ENCODE data around the gene MLXIPL.

DNA sequence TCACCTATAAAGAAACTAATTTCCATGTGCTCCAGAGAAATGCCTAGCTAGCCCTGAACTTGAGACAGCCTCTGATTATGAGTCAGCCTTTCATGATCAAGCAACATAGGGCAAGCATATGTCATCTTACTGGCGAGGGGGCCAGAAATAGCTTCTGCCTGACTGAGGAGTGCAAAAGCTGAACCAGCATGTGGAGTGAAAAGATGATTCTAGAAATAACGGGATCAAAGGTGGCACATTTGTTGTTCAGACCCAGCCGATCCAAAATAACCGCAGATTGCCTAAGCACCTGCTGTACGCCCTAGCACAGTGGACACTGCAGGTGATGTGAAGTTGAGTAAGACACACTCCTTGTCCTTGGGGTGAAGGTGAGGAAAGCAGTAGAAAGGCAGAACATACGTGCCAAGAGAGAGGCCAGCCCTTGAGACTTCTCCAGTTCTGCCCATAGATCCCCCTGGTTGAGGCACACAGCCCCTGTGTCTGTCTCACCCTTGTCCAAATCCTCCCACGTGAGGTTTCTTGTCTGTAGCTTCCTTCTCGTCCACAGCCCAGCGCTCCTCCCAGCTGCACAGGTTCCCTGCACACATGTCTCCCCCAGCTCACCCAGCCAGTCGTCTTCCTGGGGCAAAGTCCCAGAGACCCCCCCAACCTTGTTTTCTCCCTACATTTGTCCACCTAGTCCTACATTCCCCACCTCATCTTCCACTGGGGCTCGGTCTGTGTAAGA, 64.0 kb downstream of the MLXIPL start:
- TF ChIP-seq, protein P1, sequence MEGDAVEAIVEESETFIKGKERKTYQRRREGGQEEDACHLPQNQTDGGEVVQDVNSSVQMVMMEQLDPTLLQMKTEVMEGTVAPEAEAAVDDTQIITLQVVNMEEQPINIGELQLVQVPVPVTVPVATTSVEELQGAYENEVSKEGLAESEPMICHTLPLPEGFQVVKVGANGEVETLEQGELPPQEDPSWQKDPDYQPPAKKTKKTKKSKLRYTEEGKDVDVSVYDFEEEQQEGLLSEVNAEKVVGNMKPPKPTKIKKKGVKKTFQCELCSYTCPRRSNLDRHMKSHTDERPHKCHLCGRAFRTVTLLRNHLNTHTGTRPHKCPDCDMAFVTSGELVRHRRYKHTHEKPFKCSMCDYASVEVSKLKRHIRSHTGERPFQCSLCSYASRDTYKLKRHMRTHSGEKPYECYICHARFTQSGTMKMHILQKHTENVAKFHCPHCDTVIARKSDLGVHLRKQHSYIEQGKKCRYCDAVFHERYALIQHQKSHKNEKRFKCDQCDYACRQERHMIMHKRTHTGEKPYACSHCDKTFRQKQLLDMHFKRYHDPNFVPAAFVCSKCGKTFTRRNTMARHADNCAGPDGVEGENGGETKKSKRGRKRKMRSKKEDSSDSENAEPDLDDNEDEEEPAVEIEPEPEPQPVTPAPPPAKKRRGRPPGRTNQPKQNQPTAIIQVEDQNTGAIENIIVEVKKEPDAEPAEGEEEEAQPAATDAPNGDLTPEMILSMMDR (conservative IDR thresholded peaks at IDR 0.05 in 1 of 2, IDR thresholded peaks at IDR 0.05 in 1 of 2; ENCODE audit: extremely low read depth in 1 of 2, insufficient read depth in 1 of 2, low read depth in 1 of 2, low read length in 2 of 2), result no peak
- no peak for TF ChIP-seq EZH2 (IDR thresholded peaks at IDR 0.05; ENCODE audit: borderline replicate concordance, low read length)

Data from mammary epithelial cell (primary cell).